Gastrocnemius medialis (tissue), 4 donors: Measurements from ENCODE around the gene PLEKHA1.
A peak's percentile ranks its signal among the peaks of the same experiment; 100 is the strongest.

Experiments used
- CTCF ChIP-seq, 5 experiments: fragments of 450-650 bp in 3 of 5; fragments of 200-600 bp in 2 of 5; sonication (generic) in 2 of 5; IDR thresholded peaks in 4 of 5; conservative IDR thresholded peaks in 1 of 5; 1 replicate in 4 of 5; 2 replicates in 1 of 5; pipeline ENCODE4 v1.5.1; 2016 to 2019; ENCODE audit warnings: antibody characterized with exemption in 5 of 5, mild to moderate bottlenecking in 3 of 5, moderate library complexity in 3 of 5
- POLR2A ChIP-seq, 2 donors: fragments of 450-650 bp; IDR thresholded peaks; one replicate each; pipeline ENCODE4 v1.6.1; 2017; ENCODE audit warnings: antibody characterized with exemption in 2 of 2, mild to moderate bottlenecking in 2 of 2, moderate library complexity in 2 of 2

GRCh38 chr10:122374859-122375678 lies 561 bp downstream of the PLEKHA1 start:
- TF ChIP-seq POLR2A (IDR thresholded peaks at IDR 0.05) = peak in 1 of 2 donors; percentile 4
- no peak for TF ChIP-seq CTCF (IDR thresholded peaks at IDR 0.05 in 4 of 5, conservative IDR thresholded peaks at IDR 0.05 in 1 of 5)
